ENCODE measurements around the gene TACC3. TPM values are rescaled to one million over a fixed set of nuclear protein-coding genes. Genes with fewer than 3 reads are reported as not detected.

Gene TACC3
- total RNA-seq, 1 experiment from 2014 or later = 106 TPM

GRCh38 chr4:1770245-1770644 is 48.9 kb downstream of the TACC3 start:
- intact Hi-C loops (cut with micrococcal nuclease; ENCODE audit: unreplicated experiment) = no loop called here
- BruUV-seq (replicated peaks) = no TSS peak
- Histone ChIP-seq H3K27me3 (ENCODE audit: control insufficient read depth, insufficient read depth, low read length) (no peaks in the 10 kb centered on the region), H3K36me3 (ENCODE audit: control insufficient read depth, insufficient read depth, low read length) (no peaks in the 10 kb centered on the region), H3K9me3 (ENCODE audit: control insufficient read depth, insufficient read depth, low read depth, low read length) (no peaks in the 10 kb centered on the region), H3K27ac (ENCODE audit: low read length) (no peak overlapping the region), H3K4me3 (ENCODE audit: low read depth in 2 of 2, low read length in 2 of 2) (no peak overlapping the region), H3K4me1 (ENCODE audit: control insufficient read depth, insufficient read depth, low read length) (peaks cover 9% of the 10 kb centered on the region; the same call in 1 of the 2 replicates)
- DNase-seq (ENCODE audit: low read depth, low spot score) (no peak), ATAC-seq (no peak)
- POLR2A ChIA-PET = no interaction called here
- TF ChIP-seq SIN3A (IDR thresholded peaks at IDR 0.05; ENCODE audit: borderline replicate concordance, insufficient read depth, low read depth, low read length) = no peak
- TF ChIP-seq, protein P1, sequence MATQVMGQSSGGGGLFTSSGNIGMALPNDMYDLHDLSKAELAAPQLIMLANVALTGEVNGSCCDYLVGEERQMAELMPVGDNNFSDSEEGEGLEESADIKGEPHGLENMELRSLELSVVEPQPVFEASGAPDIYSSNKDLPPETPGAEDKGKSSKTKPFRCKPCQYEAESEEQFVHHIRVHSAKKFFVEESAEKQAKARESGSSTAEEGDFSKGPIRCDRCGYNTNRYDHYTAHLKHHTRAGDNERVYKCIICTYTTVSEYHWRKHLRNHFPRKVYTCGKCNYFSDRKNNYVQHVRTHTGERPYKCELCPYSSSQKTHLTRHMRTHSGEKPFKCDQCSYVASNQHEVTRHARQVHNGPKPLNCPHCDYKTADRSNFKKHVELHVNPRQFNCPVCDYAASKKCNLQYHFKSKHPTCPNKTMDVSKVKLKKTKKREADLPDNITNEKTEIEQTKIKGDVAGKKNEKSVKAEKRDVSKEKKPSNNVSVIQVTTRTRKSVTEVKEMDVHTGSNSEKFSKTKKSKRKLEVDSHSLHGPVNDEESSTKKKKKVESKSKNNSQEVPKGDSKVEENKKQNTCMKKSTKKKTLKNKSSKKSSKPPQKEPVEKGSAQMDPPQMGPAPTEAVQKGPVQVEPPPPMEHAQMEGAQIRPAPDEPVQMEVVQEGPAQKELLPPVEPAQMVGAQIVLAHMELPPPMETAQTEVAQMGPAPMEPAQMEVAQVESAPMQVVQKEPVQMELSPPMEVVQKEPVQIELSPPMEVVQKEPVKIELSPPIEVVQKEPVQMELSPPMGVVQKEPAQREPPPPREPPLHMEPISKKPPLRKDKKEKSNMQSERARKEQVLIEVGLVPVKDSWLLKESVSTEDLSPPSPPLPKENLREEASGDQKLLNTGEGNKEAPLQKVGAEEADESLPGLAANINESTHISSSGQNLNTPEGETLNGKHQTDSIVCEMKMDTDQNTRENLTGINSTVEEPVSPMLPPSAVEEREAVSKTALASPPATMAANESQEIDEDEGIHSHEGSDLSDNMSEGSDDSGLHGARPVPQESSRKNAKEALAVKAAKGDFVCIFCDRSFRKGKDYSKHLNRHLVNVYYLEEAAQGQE (IDR thresholded peaks at IDR 0.05; ENCODE audit: insufficient read depth in 1 of 2, low read depth in 2 of 2, low read length in 1 of 2) = no peak
- no peak for TF ChIP-seq TCF7L2 (IDR thresholded peaks at IDR 0.05; ENCODE audit: low read depth, low read length)
- TF ChIP-seq CTCF (IDR thresholded peaks at IDR 0.05) = no peak
- no peak for TF ChIP-seq POLR2AphosphoS5 (IDR thresholded peaks at IDR 0.05; ENCODE audit: low read depth, low read length)
- CTCF ChIA-PET = no interaction called here
- in situ Hi-C loops (cut with HindIII; ENCODE audit: low pct_unique_long_range_greater_than_20kb, low sequenced_read_pairs) = no loop called here

GRCh38 chr4:1770791-1771231 is 49.5 kb downstream of the TACC3 start:
- Histone ChIP-seq H3K9me3 (ENCODE audit: control insufficient read depth, insufficient read depth, low read depth, low read length) (no peaks in the 10 kb centered on the region), H3K27me3 (ENCODE audit: control insufficient read depth, insufficient read depth, low read length) (no peaks in the 10 kb centered on the region), H3K4me1 (ENCODE audit: control insufficient read depth, insufficient read depth, low read length) (peaks cover 7% of the 10 kb centered on the region; the same call in 1 of the 2 replicates), H3K4me3 (ENCODE audit: low read depth in 2 of 2, low read length in 2 of 2) (no peak overlapping the region), H3K27ac (ENCODE audit: low read length) (no peak overlapping the region), H3K36me3 (ENCODE audit: control insufficient read depth, insufficient read depth, low read length) (no peaks in the 10 kb centered on the region)
- intact Hi-C loops (cut with micrococcal nuclease; ENCODE audit: unreplicated experiment) (no loop called here), in situ Hi-C loops (cut with HindIII; ENCODE audit: low pct_unique_long_range_greater_than_20kb, low sequenced_read_pairs) (no loop called here)
- DNase-seq (ENCODE audit: low read depth, low spot score) = no peak
- BruUV-seq (replicated peaks) = no TSS peak
- CTCF ChIA-PET = no interaction called here
- ATAC-seq = no peak
- no peak for TF ChIP-seq TCF7L2 (IDR thresholded peaks at IDR 0.05; ENCODE audit: low read depth, low read length)
- TF ChIP-seq, protein P1 (IDR thresholded peaks at IDR 0.05; ENCODE audit: insufficient read depth in 1 of 2, low read depth in 2 of 2, low read length in 1 of 2) = no peak
- TF ChIP-seq CTCF (IDR thresholded peaks at IDR 0.05) = no peak
- no peak for TF ChIP-seq POLR2AphosphoS5 (IDR thresholded peaks at IDR 0.05; ENCODE audit: low read depth, low read length)
- no peak for TF ChIP-seq SIN3A (IDR thresholded peaks at IDR 0.05; ENCODE audit: borderline replicate concordance, insufficient read depth, low read depth, low read length)
- POLR2A ChIA-PET = no interaction called here

Data from Panc1 (cell line).